ENCODE measurements around the gene CRTC1.

DNA sequence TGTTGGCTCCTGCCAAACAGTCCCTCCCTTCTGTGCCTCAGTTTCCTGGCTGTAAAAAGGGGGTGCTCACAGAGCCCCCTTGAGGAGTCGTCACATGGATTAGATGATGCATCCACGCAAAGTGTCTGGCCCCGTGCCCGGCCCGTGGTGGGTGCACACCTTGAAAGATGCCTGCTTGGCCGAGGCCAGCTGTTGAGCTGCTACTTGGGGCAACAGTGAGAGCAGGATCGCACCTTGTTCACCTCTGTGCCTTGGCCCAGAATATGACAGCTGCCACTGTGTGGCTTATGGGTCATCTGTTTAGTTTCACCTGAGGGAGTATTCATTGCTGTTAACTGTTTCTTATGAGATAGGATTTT is 17.7 kb downstream of the CRTC1 start:
- TF ChIP-seq, protein P1, sequence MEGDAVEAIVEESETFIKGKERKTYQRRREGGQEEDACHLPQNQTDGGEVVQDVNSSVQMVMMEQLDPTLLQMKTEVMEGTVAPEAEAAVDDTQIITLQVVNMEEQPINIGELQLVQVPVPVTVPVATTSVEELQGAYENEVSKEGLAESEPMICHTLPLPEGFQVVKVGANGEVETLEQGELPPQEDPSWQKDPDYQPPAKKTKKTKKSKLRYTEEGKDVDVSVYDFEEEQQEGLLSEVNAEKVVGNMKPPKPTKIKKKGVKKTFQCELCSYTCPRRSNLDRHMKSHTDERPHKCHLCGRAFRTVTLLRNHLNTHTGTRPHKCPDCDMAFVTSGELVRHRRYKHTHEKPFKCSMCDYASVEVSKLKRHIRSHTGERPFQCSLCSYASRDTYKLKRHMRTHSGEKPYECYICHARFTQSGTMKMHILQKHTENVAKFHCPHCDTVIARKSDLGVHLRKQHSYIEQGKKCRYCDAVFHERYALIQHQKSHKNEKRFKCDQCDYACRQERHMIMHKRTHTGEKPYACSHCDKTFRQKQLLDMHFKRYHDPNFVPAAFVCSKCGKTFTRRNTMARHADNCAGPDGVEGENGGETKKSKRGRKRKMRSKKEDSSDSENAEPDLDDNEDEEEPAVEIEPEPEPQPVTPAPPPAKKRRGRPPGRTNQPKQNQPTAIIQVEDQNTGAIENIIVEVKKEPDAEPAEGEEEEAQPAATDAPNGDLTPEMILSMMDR (IDR thresholded peaks at IDR 0.05) = no peak
- no peak for TF ChIP-seq ZFX (IDR thresholded peaks at IDR 0.05; ENCODE audit: borderline replicate concordance)
